ENCODE results near the gene MPLKIP.
"Not testable (repeated sequence)": the region's sequence is repeated elsewhere in the genome, so short reads cannot be mapped to it uniquely, and the experiment has no call there.

- TF ChIP-seq EP300 (IDR thresholded peaks at IDR 0.05; ENCODE audit: borderline replicate concordance in 1 of 2, control insufficient read depth in 1 of 2, low read depth in 2 of 2, low read length in 2 of 2); BHLHE40 (IDR thresholded peaks at IDR 0.05; ENCODE audit: borderline replicate concordance in 1 of 2, low read depth in 2 of 2, low read length in 1 of 2); KDM1A (IDR thresholded peaks at IDR 0.05; ENCODE audit: borderline replicate concordance); CTCF (IDR thresholded peaks at IDR 0.05 in 2 of 3, conservative IDR thresholded peaks at IDR 0.05 in 1 of 3; ENCODE audit: control insufficient read depth in 2 of 3, extremely low read depth in 1 of 3, insufficient read depth in 1 of 3, low read depth in 3 of 3, low read length in 3 of 3); CREB1 (IDR thresholded peaks at IDR 0.05; ENCODE audit: low read depth); SIN3A (IDR thresholded peaks at IDR 0.05; ENCODE audit: low read depth, low read length); ZNF384 (IDR thresholded peaks at IDR 0.05; ENCODE audit: borderline replicate concordance, low read depth, low read length): not testable (repeated sequence)
These were observed 11.2 kb upstream of the MPLKIP start for GRCh38 chr7:40145596-40146130.

All from GM12878 (cell line).